Measurements from ENCODE around the gene KRTAP10-4.

Gene KRTAP10-4

GRCh38 chr21:44617071-44617501, 43.6 kb downstream of the KRTAP10-4 start:
- DNase-seq (ENCODE audit: low spot score): no peak

- DNase-seq (ENCODE audit: low spot score): no peak
Measured at GRCh38 chr21:44618504-44618903, 45.0 kb downstream of the KRTAP10-4 start.

GRCh38 chr21:44618909-44619308, 45.4 kb downstream of the KRTAP10-4 start:
- DNase-seq (ENCODE audit: low spot score): no peak

- no peak for DNase-seq (ENCODE audit: low spot score)
Measured at GRCh38 chr21:44619886-44620285, 46.4 kb downstream of the KRTAP10-4 start.

- no peak for DNase-seq (ENCODE audit: low spot score)
Measured at GRCh38 chr21:44623575-44623974, 50.0 kb downstream of the KRTAP10-4 start.

Data from COLO829 (cell line).